ENCODE results near the gene FKBP8.

DNA sequence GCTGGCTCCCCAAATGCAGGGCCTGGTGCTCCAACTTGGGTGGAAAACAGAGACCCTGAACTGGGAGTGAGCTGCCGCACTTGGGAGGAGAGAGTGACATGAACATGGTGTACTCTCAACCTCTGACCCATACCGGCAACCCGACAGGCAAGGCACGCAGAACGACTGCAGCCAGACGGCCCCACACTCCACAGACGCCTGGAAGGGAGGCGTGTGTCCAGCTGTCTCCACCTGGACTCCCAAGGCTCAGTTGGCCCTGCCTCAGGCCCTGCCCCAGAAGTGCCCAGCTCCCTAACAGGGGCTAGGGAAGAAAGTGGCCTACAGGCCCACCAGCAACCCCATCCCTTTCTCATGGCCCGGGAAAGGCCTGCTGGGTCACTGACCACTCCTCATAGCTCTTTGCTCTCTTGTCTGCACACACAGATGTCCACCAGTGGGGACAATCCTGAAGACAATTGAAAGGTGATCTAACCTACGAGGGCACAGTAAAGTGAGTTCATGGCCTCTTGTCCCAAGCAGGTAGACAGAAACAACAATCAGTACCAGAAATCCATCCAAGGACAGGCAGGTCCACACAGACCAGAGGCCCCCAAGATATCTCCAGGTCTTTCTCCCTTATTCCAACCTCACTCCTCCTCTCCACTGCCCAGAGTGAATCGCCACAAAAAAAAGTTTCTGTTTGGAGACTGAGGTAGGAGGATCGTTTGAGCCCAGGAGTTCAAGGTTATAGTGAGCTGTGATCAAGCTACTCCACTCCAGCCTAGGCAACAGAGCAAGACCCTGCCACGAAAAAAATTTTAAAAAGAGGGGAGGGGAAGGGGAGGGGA is 49.7 kb downstream of the FKBP8 start:
- TF ChIP-seq CTCF (IDR thresholded peaks at IDR 0.05) = no peak
- TF ChIP-seq POLR2A (IDR thresholded peaks at IDR 0.05) = no peak
- no peak for TF ChIP-seq EP300 (IDR thresholded peaks at IDR 0.05; ENCODE audit: low read depth)

All from transverse colon (tissue), 3 donors.